ENCODE results near the gene METTL23. TPM values are rescaled to one million over a fixed set of nuclear protein-coding genes. Genes with fewer than 3 reads are reported as not detected.

METTL23 gene
- total and polyA plus RNA-seq, 2 experiments from 2014 or later = 41.6 to 55.9 TPM

- Histone ChIP-seq H3K4me2 (no peak overlapping the region), H4K20me1 (replicated peaks; ENCODE audit: insufficient read depth) (no peaks in the 10 kb centered on the region), H3F3A (replicated peaks; ENCODE audit: low read depth) (no peaks in the 10 kb centered on the region), H3K79me2 (replicated peaks; ENCODE audit: insufficient read depth) (no peaks in the 10 kb centered on the region), H3K9me2 (ENCODE audit: insufficient read depth) (no peaks in the 10 kb centered on the region), H3K4me3 (no peak overlapping the region), H3K27ac (ENCODE audit: low read depth) (no peak overlapping the region), H2AFZ (no peak overlapping the region), H3K36me3 (ENCODE audit: insufficient read depth) (0 out of 2 replicates have a peak, but pooled peaks cover 5% of the 10 kb centered on the region), H3K27me3 (ENCODE audit: insufficient read depth) (no peaks in the 10 kb centered on the region), H3K4me1 (ENCODE audit: insufficient read depth) (no peaks in the 10 kb centered on the region)
- Mint-ChIP-seq H3K9me3 (no peaks in the 10 kb centered on the region; the same call in 2 of the 3 replicates), H3K36me3 (ENCODE audit: low read depth) (peaks cover 34% of the 10 kb centered on the region), H3K4me1 (no peaks in the 10 kb centered on the region), H3K27me3 (ENCODE audit: insufficient read depth, low read depth, poor library complexity) (peaks cover 3% of the 10 kb centered on the region), H3K4me3 (no peak overlapping the region), H3K27ac (no peak overlapping the region)
- ATAC-seq (no peak), DNase-seq (ENCODE audit: low spot score) (no peak)
- TF ChIP-seq, protein P1, sequence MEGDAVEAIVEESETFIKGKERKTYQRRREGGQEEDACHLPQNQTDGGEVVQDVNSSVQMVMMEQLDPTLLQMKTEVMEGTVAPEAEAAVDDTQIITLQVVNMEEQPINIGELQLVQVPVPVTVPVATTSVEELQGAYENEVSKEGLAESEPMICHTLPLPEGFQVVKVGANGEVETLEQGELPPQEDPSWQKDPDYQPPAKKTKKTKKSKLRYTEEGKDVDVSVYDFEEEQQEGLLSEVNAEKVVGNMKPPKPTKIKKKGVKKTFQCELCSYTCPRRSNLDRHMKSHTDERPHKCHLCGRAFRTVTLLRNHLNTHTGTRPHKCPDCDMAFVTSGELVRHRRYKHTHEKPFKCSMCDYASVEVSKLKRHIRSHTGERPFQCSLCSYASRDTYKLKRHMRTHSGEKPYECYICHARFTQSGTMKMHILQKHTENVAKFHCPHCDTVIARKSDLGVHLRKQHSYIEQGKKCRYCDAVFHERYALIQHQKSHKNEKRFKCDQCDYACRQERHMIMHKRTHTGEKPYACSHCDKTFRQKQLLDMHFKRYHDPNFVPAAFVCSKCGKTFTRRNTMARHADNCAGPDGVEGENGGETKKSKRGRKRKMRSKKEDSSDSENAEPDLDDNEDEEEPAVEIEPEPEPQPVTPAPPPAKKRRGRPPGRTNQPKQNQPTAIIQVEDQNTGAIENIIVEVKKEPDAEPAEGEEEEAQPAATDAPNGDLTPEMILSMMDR (conservative IDR thresholded peaks at IDR 0.05; ENCODE audit: low read depth in 2 of 2) = no peak
- TF ChIP-seq EZH2 (IDR thresholded peaks at IDR 0.05; ENCODE audit: low read depth, unreplicated experiment) (no peak), ZNF114 (CRISPR knock-in tag; IDR thresholded peaks at IDR 0.05) (no peak), STAT1 (IDR thresholded peaks at IDR 0.05; ENCODE audit: unreplicated experiment) (no peak), EZH2phosphoT487 (IDR thresholded peaks at IDR 0.05; ENCODE audit: unreplicated experiment) (no peak), POLR2AphosphoS5 (IDR thresholded peaks at IDR 0.05; ENCODE audit: low read depth) (no peak), ZNF462 (CRISPR knock-in tag; IDR thresholded peaks at IDR 0.05) (no peak)
- TF ChIP-seq, protein P2, sequence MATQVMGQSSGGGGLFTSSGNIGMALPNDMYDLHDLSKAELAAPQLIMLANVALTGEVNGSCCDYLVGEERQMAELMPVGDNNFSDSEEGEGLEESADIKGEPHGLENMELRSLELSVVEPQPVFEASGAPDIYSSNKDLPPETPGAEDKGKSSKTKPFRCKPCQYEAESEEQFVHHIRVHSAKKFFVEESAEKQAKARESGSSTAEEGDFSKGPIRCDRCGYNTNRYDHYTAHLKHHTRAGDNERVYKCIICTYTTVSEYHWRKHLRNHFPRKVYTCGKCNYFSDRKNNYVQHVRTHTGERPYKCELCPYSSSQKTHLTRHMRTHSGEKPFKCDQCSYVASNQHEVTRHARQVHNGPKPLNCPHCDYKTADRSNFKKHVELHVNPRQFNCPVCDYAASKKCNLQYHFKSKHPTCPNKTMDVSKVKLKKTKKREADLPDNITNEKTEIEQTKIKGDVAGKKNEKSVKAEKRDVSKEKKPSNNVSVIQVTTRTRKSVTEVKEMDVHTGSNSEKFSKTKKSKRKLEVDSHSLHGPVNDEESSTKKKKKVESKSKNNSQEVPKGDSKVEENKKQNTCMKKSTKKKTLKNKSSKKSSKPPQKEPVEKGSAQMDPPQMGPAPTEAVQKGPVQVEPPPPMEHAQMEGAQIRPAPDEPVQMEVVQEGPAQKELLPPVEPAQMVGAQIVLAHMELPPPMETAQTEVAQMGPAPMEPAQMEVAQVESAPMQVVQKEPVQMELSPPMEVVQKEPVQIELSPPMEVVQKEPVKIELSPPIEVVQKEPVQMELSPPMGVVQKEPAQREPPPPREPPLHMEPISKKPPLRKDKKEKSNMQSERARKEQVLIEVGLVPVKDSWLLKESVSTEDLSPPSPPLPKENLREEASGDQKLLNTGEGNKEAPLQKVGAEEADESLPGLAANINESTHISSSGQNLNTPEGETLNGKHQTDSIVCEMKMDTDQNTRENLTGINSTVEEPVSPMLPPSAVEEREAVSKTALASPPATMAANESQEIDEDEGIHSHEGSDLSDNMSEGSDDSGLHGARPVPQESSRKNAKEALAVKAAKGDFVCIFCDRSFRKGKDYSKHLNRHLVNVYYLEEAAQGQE (IDR thresholded peaks at IDR 0.05; ENCODE audit: unreplicated experiment) = no peak
Observed at GRCh38 chr17:76748657-76749056, 22.0 kb downstream of the METTL23 start.

Data from GM23338 (cell line).